H9 (cell line): ENCODE measurements around the gene PHACTR1. TPM values are rescaled to one million over a fixed set of nuclear protein-coding genes. Genes with fewer than 3 reads are reported as not detected.

ENCODE experiments used
- DNase-seq: peaks from one replicate; pipeline ENCODE4 v3.0.0-alpha.2; 2017
- H2AFZ ChIP-seq: one replicate; pipeline ENCODE4 v1.6.1; 2013; ENCODE audit warnings: mild to moderate bottlenecking, low read length, control low read depth, moderate library complexity
- H2AK5ac ChIP-seq: 2 replicates; pipeline ENCODE4 v1.6.1; 2013; ENCODE audit warnings: low read length, control low read depth, mixed read lengths; ENCODE audit not compliant: insufficient read length
- H2BK120ac ChIP-seq: one replicate; pipeline ENCODE4 v1.6.1; 2013; ENCODE audit warnings: low read depth, mild to moderate bottlenecking, low read length, control low read depth, inconsistent platforms; ENCODE audit not compliant: poor library complexity, severe bottlenecking
- H2BK12ac ChIP-seq: 2 replicates; pipeline ENCODE4 v1.6.1; 2013; ENCODE audit warnings: low read length, control low read depth, mixed read lengths, low read depth; ENCODE audit not compliant: insufficient read length
- H2BK15ac ChIP-seq: 2 replicates; pipeline ENCODE4 v1.6.1; 2013; ENCODE audit warnings: low read depth, low read length, control low read depth
- H2BK20ac ChIP-seq: one replicate; pipeline ENCODE4 v1.6.1; 2013; ENCODE audit warnings: low read depth, mild to moderate bottlenecking, low read length, control low read depth, inconsistent platforms; ENCODE audit not compliant: poor library complexity, severe bottlenecking
- H2BK5ac ChIP-seq: 2 replicates; pipeline ENCODE4 v1.6.1; 2013; ENCODE audit warnings: low read length, control low read depth, mixed read lengths; ENCODE audit not compliant: insufficient read length
- H3K14ac ChIP-seq: 2 replicates; pipeline ENCODE4 v1.6.1; 2013; ENCODE audit warnings: low read length, control low read depth; ENCODE audit not compliant: insufficient read depth
- H3K18ac ChIP-seq: 2 replicates; pipeline ENCODE4 v1.6.1; 2013; ENCODE audit warnings: low read depth, mild to moderate bottlenecking, mixed read lengths, low read length, control low read depth; ENCODE audit not compliant: insufficient read length
- H3K23ac ChIP-seq: 2 replicates; pipeline ENCODE4 v1.6.1; 2013; ENCODE audit warnings: low read length, control low read depth, mixed read lengths, low read depth; ENCODE audit not compliant: insufficient read length
- H3K23me2 ChIP-seq: 2 replicates; pipeline ENCODE4 v1.6.1; 2013; ENCODE audit warnings: low read depth, mild to moderate bottlenecking, mixed read lengths, low read length, control low read depth; ENCODE audit not compliant: insufficient read length, poor library complexity, severe bottlenecking
- H3K27ac ChIP-seq: 2 replicates; pipeline ENCODE4 v1.5.1; 2013; ENCODE audit warnings: low read length, control low read depth, mixed read lengths, low read depth; ENCODE audit not compliant: insufficient read length
- H3K27me3 ChIP-seq: 2 replicates; pipeline ENCODE4 v1.6.1; 2013; ENCODE audit warnings: low read length, control low read depth, inconsistent platforms; ENCODE audit not compliant: insufficient read depth
- H3K4ac ChIP-seq: 2 replicates; pipeline ENCODE4 v1.6.1; 2013; ENCODE audit warnings: low read depth, mild to moderate bottlenecking, control low read depth, inconsistent platforms, low read length, moderate library complexity
- H3K4me1 ChIP-seq: 2 replicates; pipeline ENCODE4 v1.6.1; 2013; ENCODE audit warnings: low read length, control low read depth, inconsistent platforms; ENCODE audit not compliant: insufficient read depth
- H3K4me2 ChIP-seq: 2 replicates; pipeline ENCODE4 v1.6.1; 2013; ENCODE audit warnings: low read length, control low read depth, mixed read lengths; ENCODE audit not compliant: insufficient read length, insufficient read depth
- H3K56ac ChIP-seq: 2 replicates; pipeline ENCODE4 v1.6.1; 2013; ENCODE audit warnings: low read depth, mild to moderate bottlenecking, mixed read lengths, low read length, control low read depth; ENCODE audit not compliant: insufficient read length
- H3K79me1 ChIP-seq: 2 replicates; pipeline ENCODE4 v1.6.1; 2013; ENCODE audit warnings: low read depth, mild to moderate bottlenecking, moderate library complexity, low read length, control low read depth, inconsistent platforms; ENCODE audit not compliant: insufficient read depth, poor library complexity, severe bottlenecking
- H3K79me2 ChIP-seq: 2 replicates; pipeline ENCODE4 v1.6.1; 2013; ENCODE audit warnings: low read length, control low read depth, inconsistent platforms; ENCODE audit not compliant: insufficient read depth
- H3K9ac ChIP-seq: 2 replicates; pipeline ENCODE4 v1.6.1; 2013; ENCODE audit warnings: low read length, control low read depth, mixed read lengths; ENCODE audit not compliant: insufficient read length; ENCODE audit errors: extremely low read depth
- H3K9me3 ChIP-seq: one replicate; pipeline ENCODE4 v1.6.1; 2013; ENCODE audit warnings: low read depth, low read length, inconsistent platforms; ENCODE audit not compliant: control insufficient read depth
- H3T11ph ChIP-seq: one replicate; pipeline ENCODE4 v1.6.1; 2013; ENCODE audit warnings: mild to moderate bottlenecking, low read length, control low read depth, inconsistent platforms
- H4K20me1 ChIP-seq: one replicate; pipeline ENCODE4 v1.6.1; 2013; ENCODE audit not compliant: control insufficient read depth, insufficient read length, insufficient read depth
- H4K5ac ChIP-seq: 2 replicates; pipeline ENCODE4 v1.6.1; 2013; ENCODE audit warnings: low read depth, mild to moderate bottlenecking, mixed read lengths, low read length, control low read depth; ENCODE audit not compliant: insufficient read length
- H4K8ac ChIP-seq: replicated peaks from 2 replicates; pipeline ENCODE4 v1.6.1; 2013; ENCODE audit warnings: low read length, control low read depth, mixed read lengths, low read depth; ENCODE audit not compliant: insufficient read length
- H4K91ac ChIP-seq: 2 replicates; pipeline ENCODE4 v1.6.1; 2013; ENCODE audit warnings: low read depth, mild to moderate bottlenecking, moderate library complexity, mixed read lengths, low read length, control low read depth; ENCODE audit not compliant: insufficient read length
- H3K27ac Mint-ChIP-seq, 3 experiments: 2 replicates in 2 of 3; 3 replicates in 1 of 3; pipeline ENCODE4 v1.8.0; 2020 to 2021; ENCODE audit warnings: mixed read lengths in 3 of 3, mild to moderate bottlenecking in 1 of 3, moderate library complexity in 1 of 3
- H3K27me3 Mint-ChIP-seq: 2 replicates; pipeline ENCODE4 v1.8.0; 2021; ENCODE audit warnings: low read depth, mild to moderate bottlenecking, moderate library complexity, mixed read lengths
- H3K36me3 Mint-ChIP-seq, 3 experiments: 2 replicates in 2 of 3; 3 replicates in 1 of 3; pipeline ENCODE4 v1.8.0; 2020 to 2021; ENCODE audit warnings: low read depth in 3 of 3, mixed read lengths in 3 of 3; ENCODE audit not compliant: insufficient read depth in 1 of 3
- H3K4me1 Mint-ChIP-seq, 2 experiments: 2 replicates each; pipeline ENCODE4 v1.8.0; 2020; ENCODE audit warnings: mixed read lengths in 2 of 2
- H3K4me3 Mint-ChIP-seq, 2 experiments: 2 replicates in 1 of 2; 3 replicates in 1 of 2; pipeline ENCODE4 v1.8.0; 2020 to 2021; ENCODE audit warnings: mild to moderate bottlenecking in 2 of 2, mixed read lengths in 2 of 2, moderate library complexity in 1 of 2
- H3K9me3 Mint-ChIP-seq, 2 experiments: 2 replicates in 1 of 2; 3 replicates in 1 of 2; pipeline ENCODE4 v1.8.0; 2020; ENCODE audit warnings: mild to moderate bottlenecking in 2 of 2, mixed read lengths in 2 of 2, moderate library complexity in 1 of 2
- CTCF ChIP-seq: fragments of 200-600 bp; sonication (generic); conservative IDR thresholded peaks from 3 replicates; pipeline ENCODE4 v1.8.0; 2021; ENCODE audit warnings: antibody characterized with exemption, mild to moderate bottlenecking
- WGBS: extraction: QIAGEN DNeasy Blood & Tissue Kit; methylation state at CpG from one replicate; pipeline ENCODE4 v1.1.7; 2013; ENCODE audit warnings: missing lambda C conversion rate, low lambda C conversion rate, mixed read lengths; ENCODE audit not compliant: insufficient read length; ENCODE audit errors: extremely low coverage; 5-methylcytosine and 5-hydroxymethylcytosine counted together
- total RNA-seq: library from RNA; stranded (reverse); gene quantifications from 2 replicates; pipeline ENCODE4 v1.2.1, GENCODE V29; 2021

Gene PHACTR1
- total RNA-seq, 1 experiment from 2014 or later: 15.9 TPM

GRCh38 chr6:12882761-12883290, 166.3 kb downstream of the PHACTR1 start:
- no peak overlapping the region for H2BK20ac ChIP-seq
- no peak overlapping the region for H3K4me2 ChIP-seq
- H2AK5ac ChIP-seq: no peak overlapping the region
- H3K27me3 ChIP-seq: no peaks in the 10 kb centered on the region
- H3K36me3 Mint-ChIP-seq: peaks cover 0 to under 1% (median 0%) of the 10 kb centered on the region in 3 experiments; a peak in 1 of 7 replicates
- H3K9me3 Mint-ChIP-seq: peaks cover 0 to 5% of the 10 kb centered on the region in 2 experiments; a peak in 1 of 5 replicates
- H2AFZ ChIP-seq: no peak overlapping the region
- no peak for DNase-seq
- H3K79me2 ChIP-seq: no peaks in the 10 kb centered on the region
- no peak overlapping the region for H3K23ac ChIP-seq
- H2BK5ac ChIP-seq: no peak overlapping the region
- H3K14ac ChIP-seq: no peak overlapping the region
- no peak overlapping the region for H3K27ac Mint-ChIP-seq
- no peak overlapping the region for H3K4ac ChIP-seq
- H3K79me1 ChIP-seq: no peaks in the 10 kb centered on the region
- no peak overlapping the region for H4K5ac ChIP-seq
- no peaks in the 10 kb centered on the region for H3K23me2 ChIP-seq
- no peak overlapping the region for H2BK12ac ChIP-seq
- H3K18ac ChIP-seq: no peak overlapping the region
- H4K8ac ChIP-seq: no peak overlapping the region
- H3K4me1 Mint-ChIP-seq: peaks cover 16 to 22% of the 10 kb centered on the region in 2 experiments
- no peak overlapping the region for H2BK15ac ChIP-seq
- TF ChIP-seq CTCF: no peak
- no peaks in the 10 kb centered on the region for H3K9me3 ChIP-seq
- no peak overlapping the region for H3K27ac ChIP-seq
- H3K4me1 ChIP-seq: peaks cover 5% of the 10 kb centered on the region; the same call in 1 of the 2 replicates
- no peak overlapping the region for H2BK120ac ChIP-seq
- no peak overlapping the region for H4K91ac ChIP-seq
- WGBS: no CpG with 5 or more reads among the region's 2 CpGs
- H3K9ac ChIP-seq: no peak overlapping the region
- H3K4me3 Mint-ChIP-seq: no peak overlapping the region
- no peak overlapping the region for H3K56ac ChIP-seq
- no peaks in the 10 kb centered on the region for H4K20me1 ChIP-seq
- H3T11ph ChIP-seq: no peak overlapping the region
- no peaks in the 10 kb centered on the region for H3K27me3 Mint-ChIP-seq
